Endothelial cell of umbilical vein (primary cell): ENCODE measurements around the gene FRMD4A. TPM values are rescaled to one million over a fixed set of nuclear protein-coding genes. Genes with fewer than 3 reads are reported as not detected.

Experiments
- BruUV-seq: library from RNA; stranded (reverse); fragments of 400-500 nt; replicated peaks from 2 replicates; lab custom pipeline; 2021; lab: Mats Ljungman, UMichigan
- CTCF ChIA-PET: fragments of 300-600, 350-600 bp; sonication (Branson Sonifier 250); formaldehyde crosslinking; loops from one replicate; lab custom pipeline; 2021; ENCODE audit warnings: antibody characterized with exemption, inconsistent platforms; lab: Charles Lee
- POLR2A ChIA-PET: fragments of 300-600, 350-600 bp; sonication (Branson Sonifier 250); formaldehyde crosslinking; loops from one replicate; lab custom pipeline; 2021; ENCODE audit warnings: antibody characterized with exemption, inconsistent platforms; lab: Charles Lee
- DNase-seq: peaks from one replicate; pipeline ENCODE4 v3.0.0-alpha.2; 2011; ENCODE audit warnings: low read depth, low spot score
- FAIRE-seq: peaks from 2 replicates; lab custom pipeline; 2011; peaks lifted over from hg19 to GRCh38; lab: Jason Lieb, UNC
- H2AFZ ChIP-seq: 2 replicates; pipeline ENCODE4 v1.6.0; 2012; ENCODE audit warnings: low read depth, low read length, control low read depth, inconsistent platforms
- H3K27ac ChIP-seq: 2 replicates; pipeline ENCODE4 v1.5.1; 2011; ENCODE audit warnings: low read depth, mild to moderate bottlenecking, control low read depth, low read length, moderate library complexity; ENCODE audit not compliant: insufficient read depth
- H3K27me3 ChIP-seq, 2 experiments: 2 replicates each; pipeline versions ENCODE4 v1.6.0 to v1.6.1; 2011; ENCODE audit warnings: low read length in 2 of 2, mixed read lengths in 1 of 2; ENCODE audit not compliant: control insufficient read depth in 2 of 2, insufficient read depth in 2 of 2
- H3K36me3 ChIP-seq, 2 experiments: 2 replicates in 1 of 2; 3 replicates in 1 of 2; pipeline ENCODE4 v1.5.1; 2011; ENCODE audit warnings: low read length in 2 of 2, mild to moderate bottlenecking in 1 of 2, moderate library complexity in 1 of 2; ENCODE audit not compliant: control insufficient read depth in 2 of 2, insufficient read depth in 2 of 2; ENCODE audit errors: extremely low read depth in 1 of 2
- H3K4me1 ChIP-seq: 3 replicates; pipeline ENCODE4 v1.5.1; 2011; ENCODE audit warnings: mild to moderate bottlenecking, low read length; ENCODE audit not compliant: control insufficient read depth, insufficient read depth; ENCODE audit errors: extremely low read depth
- H3K4me2 ChIP-seq: 2 replicates; pipeline ENCODE4 v1.6.1; 2011; ENCODE audit warnings: low read length, control low read depth, mixed read lengths; ENCODE audit not compliant: insufficient read depth
- H3K4me3 ChIP-seq, 3 experiments: fragments of 200-600 bp in 1 of 3; sonication (generic), shearing (Covaris generic) in 1 of 3; replicated peaks in 1 of 3; 2 replicates each; pipeline ENCODE4 v1.5.1; 2011 to 2016; ENCODE audit warnings: control low read depth in 3 of 3, low read length in 3 of 3, mild to moderate bottlenecking in 2 of 3, inconsistent platforms in 1 of 3, low read depth in 1 of 3, moderate library complexity in 1 of 3; ENCODE audit not compliant: insufficient read depth in 1 of 3
- H3K79me2 ChIP-seq: 2 replicates; pipeline ENCODE4 v1.6.0; 2012; ENCODE audit warnings: low read length, inconsistent platforms; ENCODE audit not compliant: control insufficient read depth, insufficient read depth
- H3K9ac ChIP-seq: replicated peaks from 2 replicates; pipeline ENCODE3; 2011; ENCODE audit warnings: low read length, control low read depth; ENCODE audit not compliant: insufficient read depth; ENCODE audit errors: extremely low read depth
- H3K9me1 ChIP-seq: replicated peaks from 3 replicates; pipeline ENCODE4 v1.6.0; 2011; ENCODE audit warnings: mild to moderate bottlenecking, low read length; ENCODE audit not compliant: control insufficient read depth, insufficient read depth; ENCODE audit errors: extremely low read depth
- H3K9me3 ChIP-seq: replicated peaks from 2 replicates; pipeline ENCODE4 v1.5.1; 2012; ENCODE audit warnings: low read length, inconsistent platforms; ENCODE audit not compliant: control insufficient read depth, insufficient read depth
- H4K20me1 ChIP-seq: replicated peaks from 2 replicates; pipeline ENCODE3; 2011; ENCODE audit warnings: mild to moderate bottlenecking, low read length; ENCODE audit not compliant: control insufficient read depth, insufficient read depth; ENCODE audit errors: extremely low read depth
- EZH2 ChIP-seq: IDR thresholded peaks from 2 replicates; pipeline ENCODE4 v1.6.1; 2012; ENCODE audit warnings: borderline replicate concordance, low read depth, mild to moderate bottlenecking, moderate library complexity, low read length, inconsistent platforms; ENCODE audit not compliant: severe bottlenecking
- FOS ChIP-seq: IDR thresholded peaks from 2 replicates; pipeline ENCODE4 v1.6.1; 2011; ENCODE audit warnings: mild to moderate bottlenecking, low read length, moderate library complexity, borderline replicate concordance; ENCODE audit not compliant: insufficient read depth
- GATA2 ChIP-seq: IDR thresholded peaks from 2 replicates; pipeline ENCODE4 v1.7.0; 2011; ENCODE audit warnings: low read depth, mild to moderate bottlenecking, moderate library complexity, mixed read lengths, low read length; ENCODE audit not compliant: insufficient read length, insufficient read depth
- JUN ChIP-seq: IDR thresholded peaks from 2 replicates; pipeline ENCODE4 v1.6.1; 2011; ENCODE audit warnings: borderline replicate concordance, low read depth; ENCODE audit not compliant: insufficient read length, insufficient read depth
- MYC ChIP-seq: IDR thresholded peaks from one replicate; pipeline ENCODE4 v1.6.1; 2011; ENCODE audit warnings: mild to moderate bottlenecking, low read depth, low read length
- POLR2A ChIP-seq: IDR thresholded peaks from 2 replicates; pipeline ENCODE4 v1.6.1; 2012; ENCODE audit warnings: low read depth, mild to moderate bottlenecking, control low read depth, low read length
- POLR2AphosphoS5 ChIP-seq: IDR thresholded peaks from 2 replicates; pipeline ENCODE4 v1.6.1; 2012; ENCODE audit warnings: low read depth, mild to moderate bottlenecking, control low read depth, low read length, moderate library complexity; ENCODE audit not compliant: insufficient read depth
- dilution Hi-C: fragments of 300-500 bp; cut with MboI; formaldehyde crosslinking; loops from one replicate; pipeline ENCODE4 v1.15.0; 2019; ENCODE audit warnings: low sequenced_read_pairs; ENCODE audit not compliant: extremely low pct_ligation_motif_present
- intact Hi-C: fragments of 100-400 bp; cut with micrococcal nuclease; formaldehyde crosslinking; loops from one replicate; pipeline ENCODE4 v1.10.0; 2022
- polyA plus RNA-seq, 4 experiments: library from polyadenylated mRNA; depleted of rRNA in 3 of 4; stranded (reverse) in 3 of 4; unstranded in 1 of 4; fragments of >200 nt; gene quantifications; 2 replicates each; pipeline versions ENCODE4 v1.2.1 to v1.2.3, GENCODE V29; 2011 to 2012; ENCODE audit warnings: missing spikeins in 1 of 4
- total RNA-seq: library from RNA; stranded (reverse); gene quantifications from 2 replicates; pipeline ENCODE4 v1.2.3, GENCODE V29; 2021
- TF ChIP-seq, protein P1 (sequence below), 2 donors: IDR thresholded peaks; 1 replicate in 1 of 2; 2 replicates in 1 of 2; pipeline ENCODE4 v1.5.1; 2011; ENCODE audit warnings: low read length in 2 of 2, mild to moderate bottlenecking in 2 of 2, moderate library complexity in 2 of 2, control low read depth in 1 of 2, inconsistent platforms in 1 of 2, low read depth in 1 of 2; ENCODE audit not compliant: insufficient read depth in 1 of 2; ENCODE audit errors: extremely low read depth in 1 of 2
- TF ChIP-seq, protein P2 (sequence below): IDR thresholded peaks from 2 replicates; pipeline ENCODE4 v1.6.1; 2011; ENCODE audit not compliant: insufficient read depth, insufficient read length

Gene FRMD4A
- total and polyA plus RNA-seq, 2 donors (not counting 3 experiments of a cell fraction or from before 2014, with no cell fraction given): 123 to 148 TPM

DNA sequence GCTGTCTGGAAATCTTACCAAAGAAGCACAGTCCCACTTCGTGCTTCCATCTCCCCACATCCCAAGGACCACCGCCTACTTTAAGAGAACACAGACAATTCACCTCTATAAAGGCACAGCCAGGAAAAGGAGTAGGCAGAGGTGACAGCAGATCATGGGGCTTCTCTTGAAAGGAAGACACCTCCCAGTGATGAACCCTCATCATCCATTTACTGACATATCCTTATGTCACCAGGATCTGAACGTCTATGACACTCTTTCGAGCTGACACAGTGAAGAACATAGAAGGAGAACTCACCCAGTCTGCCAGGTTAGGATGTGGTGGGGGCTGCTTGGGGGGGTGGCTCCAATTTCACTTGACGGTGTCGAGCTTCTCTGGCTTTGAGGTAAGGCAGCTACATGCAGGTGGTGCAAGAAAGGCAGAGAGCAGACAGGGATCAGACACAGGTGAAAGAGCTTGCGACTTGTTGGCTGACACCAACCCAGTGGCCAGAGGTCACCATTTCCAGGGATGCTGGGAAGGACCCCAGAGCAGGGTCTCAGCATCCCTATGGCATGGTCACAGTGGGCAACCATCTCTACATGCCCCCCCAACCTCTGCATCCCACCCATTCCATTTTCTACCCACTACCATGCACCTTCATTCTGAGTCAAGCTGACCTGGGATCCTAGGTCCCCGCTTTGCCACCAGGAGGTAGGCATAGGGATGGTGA lies 676.5 kb downstream of the FRMD4A start:
- peaks cover 48 to 63% of the 10 kb centered on the region in 2 experiments for H3K36me3 ChIP-seq
- no peaks in the 10 kb centered on the region for H3K79me2 ChIP-seq
- H3K4me1 ChIP-seq: peaks cover 1% of the 10 kb centered on the region
- H4K20me1 ChIP-seq: peaks cover 2% of the 10 kb centered on the region
- H3K9me3 ChIP-seq: no peaks in the 10 kb centered on the region
- H3K4me2 ChIP-seq: no peak overlapping the region
- H3K9ac ChIP-seq: no peak overlapping the region
- no peak overlapping the region for H2AFZ ChIP-seq
- H3K27me3 ChIP-seq: no peaks in the 10 kb centered on the region
- H3K9me1 ChIP-seq: no peaks in the 10 kb centered on the region
- TF ChIP-seq POLR2A (no peak), POLR2AphosphoS5 (peak; percentile 17)
- dilution Hi-C loops (no loop called here), intact Hi-C loops (no loop called here)
- POLR2A ChIA-PET: no interaction called here
- BruUV-seq: no TSS peak
- H3K27ac ChIP-seq: no peak overlapping the region
- no peak overlapping the region for H3K4me3 ChIP-seq
- CTCF ChIA-PET: interaction anchor here (1.3 kb wide), 1 partner anchor 282 kb away, joined by 4 read pairs; no protein-coding TSS in a partner anchor
- DNase-seq (no peak), FAIRE-seq (no peak)

DNA sequence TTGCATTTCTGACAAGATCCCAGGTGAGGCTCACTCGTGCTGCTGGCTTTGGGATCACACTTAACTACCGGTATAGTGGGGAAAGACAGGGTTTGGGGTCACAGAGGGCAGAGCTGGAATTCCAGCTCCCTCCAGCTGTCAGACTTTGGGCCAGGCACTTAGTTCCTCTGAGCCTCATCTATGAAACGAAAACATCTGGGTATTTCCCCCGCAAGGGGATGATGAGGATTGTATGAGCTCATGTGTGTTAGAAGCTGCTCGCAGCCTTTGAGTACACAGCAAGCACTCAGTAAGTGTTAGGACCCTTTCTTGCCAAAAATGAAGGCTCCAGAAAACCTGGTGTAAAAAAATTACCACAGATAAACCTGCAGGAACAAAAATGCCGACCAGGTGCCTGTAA lies 677.9 kb downstream of the FRMD4A start:
- Histone ChIP-seq H3K27me3 (no peaks in the 10 kb centered on the region), H3K4me1 (no peaks in the 10 kb centered on the region), H3K4me2 (no peak overlapping the region), H3K4me3 (no peak overlapping the region), H2AFZ (no peak overlapping the region), H3K9ac (no peak overlapping the region), H4K20me1 (peaks cover 2% of the 10 kb centered on the region), H3K9me1 (no peaks in the 10 kb centered on the region), H3K36me3 (peaks cover 49 to 64% of the 10 kb centered on the region in 2 experiments), H3K27ac (no peak overlapping the region), H3K79me2 (no peaks in the 10 kb centered on the region), H3K9me3 (no peaks in the 10 kb centered on the region)
- dilution Hi-C loops: no loop called here
- ChIA-PET CTCF (no interaction called here), POLR2A (no interaction called here)
- intact Hi-C loops: no loop called here
- no peak for TF ChIP-seq MYC
- no peak for TF ChIP-seq POLR2A
- no peak for TF ChIP-seq GATA2
- no peak for TF ChIP-seq JUN
- TF ChIP-seq POLR2AphosphoS5: no peak
- TF ChIP-seq FOS: no peak
- TF ChIP-seq, protein P1, sequence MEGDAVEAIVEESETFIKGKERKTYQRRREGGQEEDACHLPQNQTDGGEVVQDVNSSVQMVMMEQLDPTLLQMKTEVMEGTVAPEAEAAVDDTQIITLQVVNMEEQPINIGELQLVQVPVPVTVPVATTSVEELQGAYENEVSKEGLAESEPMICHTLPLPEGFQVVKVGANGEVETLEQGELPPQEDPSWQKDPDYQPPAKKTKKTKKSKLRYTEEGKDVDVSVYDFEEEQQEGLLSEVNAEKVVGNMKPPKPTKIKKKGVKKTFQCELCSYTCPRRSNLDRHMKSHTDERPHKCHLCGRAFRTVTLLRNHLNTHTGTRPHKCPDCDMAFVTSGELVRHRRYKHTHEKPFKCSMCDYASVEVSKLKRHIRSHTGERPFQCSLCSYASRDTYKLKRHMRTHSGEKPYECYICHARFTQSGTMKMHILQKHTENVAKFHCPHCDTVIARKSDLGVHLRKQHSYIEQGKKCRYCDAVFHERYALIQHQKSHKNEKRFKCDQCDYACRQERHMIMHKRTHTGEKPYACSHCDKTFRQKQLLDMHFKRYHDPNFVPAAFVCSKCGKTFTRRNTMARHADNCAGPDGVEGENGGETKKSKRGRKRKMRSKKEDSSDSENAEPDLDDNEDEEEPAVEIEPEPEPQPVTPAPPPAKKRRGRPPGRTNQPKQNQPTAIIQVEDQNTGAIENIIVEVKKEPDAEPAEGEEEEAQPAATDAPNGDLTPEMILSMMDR (IDR thresholded peaks at IDR 0.05; ENCODE audit: extremely low read depth in 1 of 2, insufficient read depth in 1 of 2, low read depth in 1 of 2, low read length in 2 of 2): no peak
- TF ChIP-seq, protein P2, sequence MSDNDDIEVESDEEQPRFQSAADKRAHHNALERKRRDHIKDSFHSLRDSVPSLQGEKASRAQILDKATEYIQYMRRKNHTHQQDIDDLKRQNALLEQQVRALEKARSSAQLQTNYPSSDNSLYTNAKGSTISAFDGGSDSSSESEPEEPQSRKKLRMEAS: no peak
- no peak for TF ChIP-seq EZH2
- BruUV-seq: no TSS peak
- FAIRE-seq: no peak
- no peak for DNase-seq
